A549 (cell line): Measurements from ENCODE around the gene ASPSCR1. TPM values are rescaled to one million over a fixed set of nuclear protein-coding genes. Genes with fewer than 3 reads are reported as not detected.

Source experiments
- ATAC-seq, 2 experiments: fragments of 200-7000 bp in 1 of 2; fragments of >200 bp in 1 of 2; cut with Nextera tagmentation in 1 of 2; cut with Tn5 transposase in 1 of 2; 3 replicates each; pipeline versions ENCODE4 v1.8.0 to v1.9.1; 2018 to 2020; ENCODE audit warnings: mild to moderate bottlenecking in 1 of 2, moderate library complexity in 1 of 2
- CTCF ChIA-PET: fragments of 300-600 bp; sonication (Branson Sonifier 250); formaldehyde crosslinking; extraction: SDS; loops from one replicate; lab custom pipeline; 2021; ENCODE audit warnings: antibody characterized with exemption, inconsistent platforms; lab: Yijun Ruan, JAX
- POLR2A ChIA-PET: fragments of 350-600 bp; formaldehyde crosslinking; extraction: SDS; loops from one replicate; lab custom pipeline; 2021; ENCODE audit warnings: antibody characterized with exemption, inconsistent platforms; lab: Yijun Ruan, JAX
- DNase-seq, 2 experiments: peaks; one replicate each; pipeline versions ENCODE4 v3.0.0 to v3.0.0-alpha.2; 2011 to 2016; ENCODE audit warnings: low read depth in 1 of 2, low spot score in 1 of 2
- FAIRE-seq: peaks from 2 replicates; lab custom pipeline; 2011; peaks lifted over from hg19 to GRCh38; lab: Jason Lieb, UNC
- H3K27ac ChIP-seq, 2 experiments: fragments of >200 bp; sonication (Bioruptor Twin); formaldehyde crosslinking; 3 replicates each; pipeline ENCODE4 v1.5.1; 2016 to 2017
- H3K4me1 ChIP-seq: fragments of >200 bp; sonication (Bioruptor Twin); formaldehyde crosslinking; 3 replicates; pipeline ENCODE4 v1.6.1; 2016
- H3K4me2 ChIP-seq: fragments of >200 bp; sonication (Bioruptor Twin); formaldehyde crosslinking; 3 replicates; pipeline ENCODE4 v1.6.1; 2016
- H3K4me3 ChIP-seq: fragments of >200 bp; sonication (Bioruptor Twin); formaldehyde crosslinking; 3 replicates; pipeline ENCODE4 v1.5.1; 2016
- H3K9me3 ChIP-seq: fragments of >200 bp; sonication (Bioruptor Twin); formaldehyde crosslinking; 3 replicates; pipeline ENCODE4 v1.6.1; 2016
- BCL3 ChIP-seq: fragments of >200 bp; sonication (Bioruptor Twin); formaldehyde crosslinking; IDR thresholded peaks from 3 replicates; pipeline ENCODE4 v1.6.1; 2016
- BHLHE40 ChIP-seq: IDR thresholded peaks from 2 replicates; pipeline ENCODE4 v1.6.1; 2012; ENCODE audit warnings: low read depth, low read length, inconsistent platforms
- CBX8 ChIP-seq: fragments of 200-600 bp; sonication (generic); IDR thresholded peaks from 2 replicates; pipeline ENCODE4 v1.6.1; 2016
- CHD2 ChIP-seq: fragments of 150-350 bp; IDR thresholded peaks from 2 replicates; pipeline ENCODE4 v1.6.1; 2014; ENCODE audit warnings: low read length; ENCODE audit not compliant: partially characterized antibody
- CHD4 ChIP-seq: fragments of 200-600 bp; sonication (generic); IDR thresholded peaks from 2 replicates; pipeline ENCODE4 v1.6.1; 2016; ENCODE audit warnings: antibody characterized with exemption, mild to moderate bottlenecking, borderline replicate concordance
- CTCF ChIP-seq: fragments of >200 bp; sonication (Bioruptor Twin); formaldehyde crosslinking; IDR thresholded peaks from 3 replicates; pipeline ENCODE4 v1.5.1; 2016
- EHF ChIP-seq: fragments of 250-450 bp; sonication (Bioruptor Pico); IDR thresholded peaks from 2 replicates; pipeline ENCODE4 v1.5.0; 2020; ENCODE audit warnings: mild to moderate bottlenecking
- EP300 ChIP-seq, 2 experiments: fragments of >200 bp; sonication (Bioruptor Twin); formaldehyde crosslinking; IDR thresholded peaks; 2 replicates in 1 of 2; 3 replicates in 1 of 2; pipeline ENCODE4 v1.6.1; 2016 to 2017
- HDAC2 ChIP-seq: fragments of 200-600 bp; sonication (generic); IDR thresholded peaks from 2 replicates; pipeline ENCODE4 v1.6.1; 2016
- HES2 ChIP-seq: fragments of >200 bp; sonication (Bioruptor Twin); formaldehyde crosslinking; IDR thresholded peaks from 2 replicates; pipeline ENCODE4 v1.6.1; 2016
- HEYL ChIP-seq: fragments of 250-450 bp; sonication (Bioruptor Pico); IDR thresholded peaks from 2 replicates; pipeline ENCODE4 v1.8.0; 2021; ENCODE audit warnings: mild to moderate bottlenecking, moderate library complexity
- HMGXB4 ChIP-seq: fragments of 250-450 bp; sonication (Bioruptor Pico); IDR thresholded peaks from 2 replicates; pipeline ENCODE4 v1.5.0; 2021; ENCODE audit warnings: mild to moderate bottlenecking, moderate library complexity, borderline replicate concordance
- HOXA7 ChIP-seq: fragments of 250-450 bp; sonication (Bioruptor Pico); IDR thresholded peaks from 2 replicates; pipeline ENCODE4 v1.5.0; 2020; ENCODE audit warnings: mild to moderate bottlenecking, moderate library complexity
- KDM1A ChIP-seq: fragments of 200-600 bp; sonication (generic); IDR thresholded peaks from 2 replicates; pipeline ENCODE4 v1.6.1; 2016; ENCODE audit warnings: low read depth, mild to moderate bottlenecking
- MAFK ChIP-seq: fragments of 450-650 bp; IDR thresholded peaks from 2 replicates; pipeline ENCODE4 v1.6.1; 2014; ENCODE audit not compliant: partially characterized antibody
- MAX ChIP-seq: IDR thresholded peaks from 2 replicates; pipeline ENCODE4 v1.6.1; 2012
- NPAS2 ChIP-seq: fragments of 250-450 bp; sonication (Bioruptor Pico); IDR thresholded peaks from 2 replicates; pipeline ENCODE4 v1.8.0; 2022; ENCODE audit warnings: mild to moderate bottlenecking, moderate library complexity, borderline replicate concordance
- NR3C1 ChIP-seq: fragments of >200 bp; sonication (Bioruptor Twin); formaldehyde crosslinking; IDR thresholded peaks from 3 replicates; pipeline ENCODE4 v1.6.1; 2017
- PBX3 ChIP-seq: IDR thresholded peaks from 2 replicates; pipeline ENCODE4 v1.6.1; 2012
- RAD21 ChIP-seq, 2 experiments: fragments of >200 bp in 1 of 2; sonication (Bioruptor Twin) in 1 of 2; formaldehyde crosslinking in 1 of 2; IDR thresholded peaks in 1 of 2; conservative IDR thresholded peaks in 1 of 2; 2 replicates in 1 of 2; 3 replicates in 1 of 2; pipeline ENCODE4 v1.6.1; 2012 to 2018; ENCODE audit warnings: inconsistent platforms in 1 of 2
- RFX5 ChIP-seq: fragments of 450-650 bp; IDR thresholded peaks from 2 replicates; pipeline ENCODE4 v1.7.1; 2014; ENCODE audit warnings: antibody characterized with exemption, mild to moderate bottlenecking, moderate library complexity
- SMC3 ChIP-seq: fragments of >200 bp; sonication (Bioruptor Twin); formaldehyde crosslinking; IDR thresholded peaks from 3 replicates; pipeline ENCODE4 v1.6.1; 2018; ENCODE audit warnings: inconsistent platforms
- TFCP2L1 ChIP-seq: fragments of 250-450 bp; sonication (Bioruptor Pico); IDR thresholded peaks from 2 replicates; pipeline ENCODE4 v1.5.0; 2021; ENCODE audit warnings: mild to moderate bottlenecking
- USF2 ChIP-seq: fragments of 450-650 bp; IDR thresholded peaks from 2 replicates; pipeline ENCODE4 v1.6.1; 2014; ENCODE audit warnings: antibody characterized with exemption
- ZFP36 ChIP-seq: fragments of 450-650 bp; IDR thresholded peaks from 2 replicates; pipeline ENCODE4 v1.6.1; 2014; ENCODE audit warnings: borderline replicate concordance; ENCODE audit not compliant: partially characterized antibody
- ZNF302 ChIP-seq: fragments of 250-450 bp; sonication (Bioruptor Pico); IDR thresholded peaks from 2 replicates; pipeline ENCODE4 v1.9.0; 2021; ENCODE audit warnings: inconsistent platforms, mild to moderate bottlenecking, moderate library complexity
- WGBS: methylation state at CpG from one replicate; pipeline ENCODE4 v1.1.6; 2017; ENCODE audit errors: missing lambda C conversion rate; 5-methylcytosine and 5-hydroxymethylcytosine counted together
- polyA plus RNA-seq, 4 experiments: library from polyadenylated mRNA; depleted of rRNA in 3 of 4; stranded (reverse); fragments of >200 nt; fragmentation: RNase III in 1 of 4; extraction: RNeasy Plus Mini Kit Qiagen cat#74134 plus additional on column Dnase treatment in 1 of 4; gene quantifications; 2 replicates in 3 of 4; 3 replicates in 1 of 4; pipeline ENCODE4 v1.2.3, GENCODE V29; 2011 to 2017

ASPSCR1 gene
- polyA plus RNA-seq, 2 of the 4 experiments (the other 2 are of a cell fraction), result 12.3 to 25.7 TPM

GRCh38 chr17:82012640-82013295 lies 35.3 kb downstream of the ASPSCR1 start:
- Histone ChIP-seq H3K9me3 (no peaks in the 10 kb centered on the region), H3K4me2 (no peak overlapping the region), H3K27ac (peak overlapping the region in 1 of 2 experiments; percentile 18; a peak in 1 of 6 replicates), H3K4me3 (no peak overlapping the region), H3K4me1 (no peaks in the 10 kb centered on the region)
- 0 out of 6 replicates have a peak, but pooled peaks of 1 of the 2 experiments have one; percentile 3 for ATAC-seq
- POLR2A ChIA-PET, result interaction anchor here (0.9 kb wide), 1 partner anchor 9 kb away, joined by 3 read pairs; no protein-coding TSS in a partner anchor
- CTCF ChIA-PET, result interaction anchor here (0.6 to 33.2 kb wide), 5 partner anchors 8 to 542 kb away, joined by 3 to 794 read pairs (median 4); partner anchors contain the start of genes CENPX, DCXR, LRRC45 and NOTUM
- WGBS, result 91% methylated on average over 15 of the region's 19 CpGs
- no peak for DNase-seq
- no peak for FAIRE-seq
- no peak for TF ChIP-seq CTCF
- TF ChIP-seq CHD2, result no peak
- no peak for TF ChIP-seq HDAC2
- no peak for TF ChIP-seq MAX
- TF ChIP-seq EP300 (IDR thresholded peaks at IDR 0.05), result no peak
- TF ChIP-seq RFX5, result no peak
- TF ChIP-seq MAFK, result no peak
- no peak for TF ChIP-seq ZNF302 (CRISPR knock-in tag)
- no peak for TF ChIP-seq HOXA7 (CRISPR knock-in tag)
- no peak for TF ChIP-seq PBX3
- no peak for TF ChIP-seq HMGXB4 (CRISPR knock-in tag)
- no peak for TF ChIP-seq NR3C1
- no peak for TF ChIP-seq CBX8
- TF ChIP-seq KDM1A, result no peak
- TF ChIP-seq HEYL (CRISPR knock-in tag), result no peak
- TF ChIP-seq USF2, result no peak
- TF ChIP-seq EHF (CRISPR knock-in tag), result no peak
- TF ChIP-seq, all 56 proteins: peak for 0

GRCh38 chr17:82013341-82013740 lies 35.9 kb downstream of the ASPSCR1 start:
- H3K4me3 ChIP-seq, result no peak overlapping the region
- no peak for DNase-seq
- no peak for ATAC-seq
- FAIRE-seq, result no peak
- ChIA-PET POLR2A (interaction anchor here (0.9 kb wide), 1 partner anchor 10 kb away, joined by 3 read pairs; no protein-coding TSS in a partner anchor), CTCF (interaction anchor here (1.0 to 33.2 kb wide), 5 partner anchors 7 to 541 kb away, joined by 3 to 794 read pairs (median 4); partner anchors contain the start of genes CENPX, DCXR, LRRC45 and NOTUM)
- H3K9me3 ChIP-seq, result no peaks in the 10 kb centered on the region
- WGBS, result 86% methylated on average over 22 of the region's 22 CpGs
- 0 out of 6 replicates have a peak overlapping the region, but pooled peaks of 1 of the 2 experiments have one; percentile 5 for H3K27ac ChIP-seq
- 0 out of 3 replicates have a peak, but pooled peaks cover 5% of the 10 kb centered on the region for H3K4me1 ChIP-seq
- H3K4me2 ChIP-seq, result no peak overlapping the region
- TF ChIP-seq HMGXB4 (CRISPR knock-in tag), result no peak
- TF ChIP-seq RAD21 (conservative IDR thresholded peaks at IDR 0.05 in 1 of 2, IDR thresholded peaks at IDR 0.05 in 1 of 2), result no peak
- TF ChIP-seq ZFP36, result no peak
- TF ChIP-seq HES2, result no peak
- TF ChIP-seq CHD4, result no peak
- TF ChIP-seq USF2, result no peak
- no peak for TF ChIP-seq BHLHE40
- no peak for TF ChIP-seq BCL3
- TF ChIP-seq SMC3, result no peak
- TF ChIP-seq NPAS2, result no peak
- TF ChIP-seq TFCP2L1, result no peak
